Stomach (tissue), 9 donors: ENCODE results near the gene PLA2G12A. TPM values are rescaled to one million over a fixed set of nuclear protein-coding genes. Genes with fewer than 3 reads are reported as not detected.

ENCODE experiments used
- DNase-seq, 2 donors: peaks; one replicate each; pipeline versions ENCODE4 v3.0.0 to v3.0.0-alpha.2; 2013 to 2019
- H3K27ac ChIP-seq, 5 donors: fragments of 200-600 bp in 4 of 5; sonication (generic) in 4 of 5; one replicate each; pipeline ENCODE4 v1.5.1; 2013 to 2019; ENCODE audit warnings: mild to moderate bottlenecking in 1 of 5, moderate library complexity in 1 of 5
- H3K27me3 ChIP-seq, 3 donors: fragments of 200-600 bp; sonication (generic); one replicate each; pipeline ENCODE4 v1.5.1; 2017 to 2019; ENCODE audit warnings: mixed run types in 1 of 3
- H3K36me3 ChIP-seq, 4 donors: fragments of 200-600 bp; sonication (generic); 1 replicate in 3 of 4; 2 replicates in 1 of 4; pipeline ENCODE4 v1.5.1; 2016 to 2019
- H3K4me1 ChIP-seq, 4 donors: fragments of 200-600 bp; sonication (generic); one replicate each; pipeline ENCODE4 v1.5.1; 2016 to 2019
- H3K4me3 ChIP-seq, 4 donors: fragments of 200-600 bp; sonication (generic) in 3 of 4; one replicate each; pipeline ENCODE4 v1.5.1; 2016 to 2019; ENCODE audit warnings: mild to moderate bottlenecking in 1 of 4
- H3K9me3 ChIP-seq, 4 donors: fragments of 200-600 bp; sonication (generic); one replicate each; pipeline ENCODE4 v1.5.1; 2016 to 2019
- EP300 ChIP-seq: sonication (generic); formaldehyde crosslinking; IDR thresholded peaks from one replicate; pipeline ENCODE4 v1.6.1; 2017; ENCODE audit warnings: antibody characterized with exemption
- POLR2A ChIP-seq, 4 donors: fragments of 450-650 bp; IDR thresholded peaks; one replicate each; pipeline ENCODE4 v1.6.1; 2016; ENCODE audit warnings: antibody characterized with exemption in 4 of 4, control low read depth in 2 of 4, mild to moderate bottlenecking in 1 of 4, moderate library complexity in 1 of 4
- POLR2AphosphoS5 ChIP-seq, 3 donors: sonication (generic); formaldehyde crosslinking; IDR thresholded peaks; one replicate each; pipeline ENCODE4 v1.6.1; 2016; ENCODE audit warnings: antibody characterized with exemption in 3 of 3
- WGBS, 5 donors: extraction: QIAGEN DNeasy Blood & Tissue Kit in 3 of 5; methylation state at CpG; one replicate each; pipeline versions ENCODE4 v1.1.5 to v1.1.7; 2013 to 2018; 5-methylcytosine and 5-hydroxymethylcytosine counted together
- intact Hi-C: fragments of 100-400 bp; cut with DNase I; formaldehyde crosslinking; loops from one replicate; pipeline ENCODE4 v1.15.1; 2023; ENCODE audit warnings: low total_unique reads
- polyA plus RNA-seq, 3 donors: library from polyadenylated mRNA; stranded (reverse); fragments of 200-250 nt; gene quantifications; one replicate each; pipeline ENCODE4 v1.2.3, GENCODE V29; 2013
- total RNA-seq, 5 donors: library from RNA; depleted of rRNA; stranded (reverse); fragments of >200 nt; gene quantifications; one replicate each; pipeline versions ENCODE4 v1.1.0 to v1.2.3, GENCODE V29; 2014 to 2016
- TF ChIP-seq, protein P1 (sequence below), 7 experiments: fragments of 450-650 bp in 4 of 7; fragments of 200-600 bp in 3 of 7; sonication (generic) in 3 of 7; IDR thresholded peaks; one replicate each; pipeline ENCODE4 v1.5.1; 2016 to 2019; ENCODE audit warnings: antibody characterized with exemption in 7 of 7, control low read depth in 2 of 7, mild to moderate bottlenecking in 1 of 7
- donor health status: healthy with polysubstance abuse.
- donor health status: Bipolar disorder and iron deficiency.
- donor health status: healthy.

Gene PLA2G12A
- total and polyA plus RNA-seq, 8 donors = 3.5 to 95.9 (median 10.6) TPM

DNA sequence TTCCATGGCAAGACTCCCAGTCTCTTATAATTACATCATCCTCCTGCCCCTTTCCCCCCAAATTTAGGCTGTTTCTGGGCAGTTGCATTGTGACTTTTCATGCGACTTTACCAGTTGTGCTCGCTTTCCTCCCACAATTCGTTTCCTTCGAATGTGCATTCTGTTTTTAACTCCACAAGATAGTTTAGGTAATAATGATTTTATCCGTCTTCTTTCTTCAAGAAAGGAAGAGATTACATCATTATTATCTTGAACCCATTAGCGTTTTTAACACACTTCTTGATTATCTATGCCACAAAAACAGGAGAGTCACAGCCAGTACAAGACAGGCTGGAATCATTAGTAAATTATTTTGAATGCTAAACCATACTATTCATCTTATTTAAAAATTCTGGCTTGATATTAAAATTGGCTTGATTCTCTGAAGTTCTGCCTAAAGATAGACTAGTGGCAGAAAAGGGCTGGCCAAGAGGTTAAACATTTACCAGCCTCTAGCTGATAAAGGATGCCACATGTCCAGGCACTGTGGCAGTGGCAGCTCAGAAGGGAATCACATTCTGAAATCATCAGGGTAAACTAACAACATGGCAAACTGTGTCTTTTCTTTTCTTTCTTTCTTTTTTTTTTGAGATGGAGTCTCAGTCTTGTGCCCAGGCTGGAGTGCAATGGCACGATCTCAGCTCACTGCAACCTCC is 19.7 kb upstream of the PLA2G12A start:
- Histone ChIP-seq H3K4me3 (no peak overlapping the region), H3K9me3 (no peaks in the 10 kb centered on the region), H3K36me3 (no peaks in the 10 kb centered on the region), H3K27me3 (peaks cover 0 to 3% (median 0%) of the 10 kb centered on the region in 3 donors), H3K27ac (no peak overlapping the region), H3K4me1 (no peaks in the 10 kb centered on the region)
- 77 to 87% (median 79%) methylated on average over 7 of the region's 7 CpGs for WGBS, 5 donors
- intact Hi-C loops = no loop called here
- TF ChIP-seq, protein P1, sequence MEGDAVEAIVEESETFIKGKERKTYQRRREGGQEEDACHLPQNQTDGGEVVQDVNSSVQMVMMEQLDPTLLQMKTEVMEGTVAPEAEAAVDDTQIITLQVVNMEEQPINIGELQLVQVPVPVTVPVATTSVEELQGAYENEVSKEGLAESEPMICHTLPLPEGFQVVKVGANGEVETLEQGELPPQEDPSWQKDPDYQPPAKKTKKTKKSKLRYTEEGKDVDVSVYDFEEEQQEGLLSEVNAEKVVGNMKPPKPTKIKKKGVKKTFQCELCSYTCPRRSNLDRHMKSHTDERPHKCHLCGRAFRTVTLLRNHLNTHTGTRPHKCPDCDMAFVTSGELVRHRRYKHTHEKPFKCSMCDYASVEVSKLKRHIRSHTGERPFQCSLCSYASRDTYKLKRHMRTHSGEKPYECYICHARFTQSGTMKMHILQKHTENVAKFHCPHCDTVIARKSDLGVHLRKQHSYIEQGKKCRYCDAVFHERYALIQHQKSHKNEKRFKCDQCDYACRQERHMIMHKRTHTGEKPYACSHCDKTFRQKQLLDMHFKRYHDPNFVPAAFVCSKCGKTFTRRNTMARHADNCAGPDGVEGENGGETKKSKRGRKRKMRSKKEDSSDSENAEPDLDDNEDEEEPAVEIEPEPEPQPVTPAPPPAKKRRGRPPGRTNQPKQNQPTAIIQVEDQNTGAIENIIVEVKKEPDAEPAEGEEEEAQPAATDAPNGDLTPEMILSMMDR (IDR thresholded peaks at IDR 0.05) = no peak
- TF ChIP-seq POLR2A (IDR thresholded peaks at IDR 0.05) (no peak), EP300 (no peak), POLR2AphosphoS5 (IDR thresholded peaks at IDR 0.05) (no peak)
- no peak for DNase-seq

DNA sequence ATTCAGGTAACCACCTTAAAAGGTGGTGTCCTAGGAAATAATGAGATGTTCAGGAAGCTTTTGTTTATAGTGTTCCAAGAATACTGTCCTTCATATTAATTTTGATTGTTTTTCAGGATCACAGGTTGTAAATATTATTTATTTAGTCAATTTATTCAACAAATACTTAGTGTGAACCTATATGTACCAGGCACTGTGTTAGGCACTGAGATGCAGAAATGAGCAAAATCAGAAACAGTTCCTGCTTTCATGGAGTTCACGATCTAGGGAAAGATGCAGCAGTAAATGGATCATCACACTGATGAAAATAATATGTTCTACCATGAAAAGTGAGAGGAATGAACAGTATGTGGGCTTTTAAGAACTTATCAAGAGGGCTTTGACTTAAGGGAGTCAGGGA is 18.2 kb upstream of the PLA2G12A start:
- H3K36me3 ChIP-seq = no peaks in the 10 kb centered on the region
- no peaks in the 10 kb centered on the region for H3K9me3 ChIP-seq
- H3K4me1 ChIP-seq = no peaks in the 10 kb centered on the region
- intact Hi-C loops = no loop called here
- TF ChIP-seq POLR2AphosphoS5 (IDR thresholded peaks at IDR 0.05) = no peak
- no peak for TF ChIP-seq POLR2A (IDR thresholded peaks at IDR 0.05)
- no peak for TF ChIP-seq EP300
- TF ChIP-seq, protein P1 (IDR thresholded peaks at IDR 0.05) = no peak
- DNase-seq = no peak
- no peak overlapping the region for H3K27ac ChIP-seq
- WGBS, 5 donors = 84 to 96% (median 93%) methylated on average over 1 of the region's 1 CpG
- no peak overlapping the region for H3K4me3 ChIP-seq
- H3K27me3 ChIP-seq = peaks cover 0 to 3% (median 0%) of the 10 kb centered on the region in 3 donors

DNA sequence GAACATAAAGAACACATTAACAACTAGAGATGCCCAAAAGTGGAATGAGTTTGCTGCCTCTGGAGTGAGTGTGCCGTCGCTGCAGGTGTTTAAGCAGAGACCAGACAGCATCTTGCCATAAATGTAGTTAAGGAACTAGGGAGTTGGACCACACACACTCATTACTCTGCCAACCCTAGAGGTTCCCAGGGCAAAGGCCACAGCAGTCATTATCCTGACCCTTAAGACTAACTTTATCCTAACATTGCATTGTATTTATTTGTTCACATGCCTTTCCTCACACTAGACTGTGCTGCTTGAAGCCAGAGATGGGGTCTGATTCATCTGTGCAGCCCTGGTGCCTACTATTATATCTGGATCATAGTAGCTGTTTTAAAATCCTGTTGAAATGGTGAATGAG is 16.9 kb upstream of the PLA2G12A start:
- Histone ChIP-seq H3K27ac (no peak overlapping the region), H3K9me3 (no peaks in the 10 kb centered on the region), H3K4me3 (no peak overlapping the region), H3K4me1 (no peaks in the 10 kb centered on the region), H3K36me3 (no peaks in the 10 kb centered on the region), H3K27me3 (peaks cover 0 to 3% (median 0%) of the 10 kb centered on the region in 3 donors)
- 70 to 90% (median 86%) methylated on average over 2 of the region's 2 CpGs for WGBS, 5 donors
- TF ChIP-seq EP300 (no peak), POLR2A (IDR thresholded peaks at IDR 0.05) (no peak), POLR2AphosphoS5 (IDR thresholded peaks at IDR 0.05) (no peak)
- TF ChIP-seq, protein P1 (IDR thresholded peaks at IDR 0.05) = no peak
- DNase-seq = no peak
- intact Hi-C loops = no loop called here

DNA sequence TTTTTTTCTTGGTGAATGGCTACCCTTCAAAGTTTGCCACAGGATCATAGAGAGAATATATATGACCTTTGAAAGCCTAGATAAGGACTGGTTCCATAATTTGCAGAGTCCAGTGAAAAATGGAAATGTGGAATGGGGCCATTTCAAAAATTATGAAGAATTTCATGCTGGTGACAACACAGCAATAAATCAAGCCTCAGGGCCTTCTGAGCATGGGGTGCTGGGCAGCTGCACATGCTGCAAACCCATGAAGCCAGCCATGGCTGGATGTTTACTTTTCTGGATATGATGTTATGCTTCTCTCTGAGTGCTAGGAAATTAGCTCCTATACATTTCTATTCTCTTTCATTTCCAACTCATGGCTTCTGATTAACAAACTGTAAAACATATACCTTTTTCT is 16.0 kb upstream of the PLA2G12A start:
- H3K4me3 ChIP-seq = no peak overlapping the region
- no peak for DNase-seq
- TF ChIP-seq EP300 (no peak), POLR2AphosphoS5 (IDR thresholded peaks at IDR 0.05) (no peak), POLR2A (IDR thresholded peaks at IDR 0.05) (no peak)
- TF ChIP-seq, protein P1 (IDR thresholded peaks at IDR 0.05) = no peak
- H3K9me3 ChIP-seq = no peaks in the 10 kb centered on the region
- H3K36me3 ChIP-seq = no peaks in the 10 kb centered on the region
- no peak overlapping the region for H3K27ac ChIP-seq
- H3K4me1 ChIP-seq = no peaks in the 10 kb centered on the region
- peaks cover 0 to 3% (median 0%) of the 10 kb centered on the region in 3 donors for H3K27me3 ChIP-seq
- intact Hi-C loops = no loop called here
